Loucy (cell line): Measurements from ENCODE around the gene RAD50.

Source experiments
- EZH2phosphoT487 ChIP-seq: fragments of 200-600 bp; IDR thresholded peaks from 2 replicates; pipeline ENCODE4 v1.6.1; 2018; ENCODE audit warnings: antibody characterized with exemption, mild to moderate bottlenecking, moderate library complexity, borderline replicate concordance
- TF ChIP-seq, protein P1 (sequence below): fragments of 200-600 bp; sonication (generic); conservative IDR thresholded peaks from 2 replicates; pipeline ENCODE4 v1.5.1; 2014; ENCODE audit warnings: mild to moderate bottlenecking, antibody characterized with exemption, low read length

DNA sequence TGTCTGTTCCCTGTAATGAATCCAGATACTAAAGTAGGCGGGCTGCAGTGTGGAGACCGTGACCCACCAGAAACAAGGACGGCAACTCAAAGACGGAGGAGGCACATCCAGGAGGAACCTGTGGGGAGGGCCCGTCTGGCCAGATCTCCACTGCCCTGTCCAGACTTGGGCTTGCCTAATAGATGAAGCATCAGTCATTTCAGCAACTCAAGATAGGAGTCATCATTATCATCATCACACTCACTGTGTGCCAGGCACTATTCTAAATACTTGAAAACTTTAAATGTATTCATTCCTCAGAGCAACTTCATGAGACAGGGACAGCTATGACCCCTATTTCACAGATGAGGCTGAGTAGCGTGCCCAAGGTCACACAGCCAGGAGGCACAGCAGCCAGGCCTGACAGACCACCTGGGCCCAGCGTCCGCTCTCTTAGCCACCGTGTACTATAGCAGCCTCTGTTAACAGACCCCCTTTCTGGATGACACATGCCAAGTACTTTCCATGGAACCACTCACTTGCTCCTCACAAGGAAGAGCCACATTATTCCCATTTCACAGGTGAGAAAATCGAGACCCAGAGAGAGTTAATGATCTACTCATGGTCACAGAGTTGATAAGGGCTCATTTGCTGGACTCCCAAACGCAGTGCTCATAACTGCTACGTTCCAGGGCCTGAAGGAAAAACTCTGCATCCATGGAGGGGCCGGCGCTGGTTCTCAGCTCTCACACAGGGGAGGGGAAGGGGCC, 112.1 kb downstream of the RAD50 start:
- TF ChIP-seq, protein P1, sequence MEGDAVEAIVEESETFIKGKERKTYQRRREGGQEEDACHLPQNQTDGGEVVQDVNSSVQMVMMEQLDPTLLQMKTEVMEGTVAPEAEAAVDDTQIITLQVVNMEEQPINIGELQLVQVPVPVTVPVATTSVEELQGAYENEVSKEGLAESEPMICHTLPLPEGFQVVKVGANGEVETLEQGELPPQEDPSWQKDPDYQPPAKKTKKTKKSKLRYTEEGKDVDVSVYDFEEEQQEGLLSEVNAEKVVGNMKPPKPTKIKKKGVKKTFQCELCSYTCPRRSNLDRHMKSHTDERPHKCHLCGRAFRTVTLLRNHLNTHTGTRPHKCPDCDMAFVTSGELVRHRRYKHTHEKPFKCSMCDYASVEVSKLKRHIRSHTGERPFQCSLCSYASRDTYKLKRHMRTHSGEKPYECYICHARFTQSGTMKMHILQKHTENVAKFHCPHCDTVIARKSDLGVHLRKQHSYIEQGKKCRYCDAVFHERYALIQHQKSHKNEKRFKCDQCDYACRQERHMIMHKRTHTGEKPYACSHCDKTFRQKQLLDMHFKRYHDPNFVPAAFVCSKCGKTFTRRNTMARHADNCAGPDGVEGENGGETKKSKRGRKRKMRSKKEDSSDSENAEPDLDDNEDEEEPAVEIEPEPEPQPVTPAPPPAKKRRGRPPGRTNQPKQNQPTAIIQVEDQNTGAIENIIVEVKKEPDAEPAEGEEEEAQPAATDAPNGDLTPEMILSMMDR: no peak
- TF ChIP-seq EZH2phosphoT487: no peak
